ENCODE results near the gene FIBCD1.

FIBCD1 gene

GRCh38 chr9:130954317-130954716 is 15.3 kb upstream of the FIBCD1 start:
- no peak for DNase-seq

- DNase-seq: no peak
These were observed 13.2 kb upstream of the FIBCD1 start for GRCh38 chr9:130952065-130952762.

GRCh38 chr9:130950039-130950311 is 10.9 kb upstream of the FIBCD1 start:
- no peak for DNase-seq

GRCh38 chr9:130949188-130950038 is 10.4 kb upstream of the FIBCD1 start:
- DNase-seq: no peak

- no peak for DNase-seq
These were observed 9.2 kb upstream of the FIBCD1 start for GRCh38 chr9:130948266-130948665.

- DNase-seq: no peak
These were observed 8.6 kb upstream of the FIBCD1 start for GRCh38 chr9:130947618-130948140.

- peak; percentile 29 for DNase-seq
These were observed 7.9 kb upstream of the FIBCD1 start for GRCh38 chr9:130946766-130947617.

GRCh38 chr9:130945173-130945572 is 6.1 kb upstream of the FIBCD1 start:
- no peak for DNase-seq

- no peak for DNase-seq
These were observed 5.5 kb upstream of the FIBCD1 start for GRCh38 chr9:130944510-130945058.

- no peak for DNase-seq
These were observed 4.7 kb upstream of the FIBCD1 start for GRCh38 chr9:130943777-130944176.

- DNase-seq: no peak
These were observed 4.2 kb upstream of the FIBCD1 start for GRCh38 chr9:130943221-130943620.

- DNase-seq: no peak
These were observed 3.6 kb upstream of the FIBCD1 start for GRCh38 chr9:130942679-130943078.

- DNase-seq: no peak
These were observed 3.0 kb upstream of the FIBCD1 start for GRCh38 chr9:130942084-130942483.

- peak; percentile 63 for DNase-seq
These were observed 1.9 kb upstream of the FIBCD1 start for GRCh38 chr9:130940693-130941576.

GRCh38 chr9:130940027-130940549 is 1.0 kb upstream of the FIBCD1 start:
- no peak for DNase-seq

- peak; percentile 5 for DNase-seq
These were observed 469 bp upstream of the FIBCD1 start for GRCh38 chr9:130939405-130940026.

- no peak for DNase-seq
These were observed 829 bp downstream of the FIBCD1 start for GRCh38 chr9:130938184-130938651.

- DNase-seq: no peak
These were observed 1.6 kb downstream of the FIBCD1 start for GRCh38 chr9:130937146-130938076.

GRCh38 chr9:130936285-130937117 is 2.5 kb downstream of the FIBCD1 start:
- no peak for DNase-seq

Measured in OCI-M1 (cell line).